PC-3 (cell line): ENCODE measurements around the gene PACRG. TPM values are rescaled to one million over a fixed set of nuclear protein-coding genes. Genes with fewer than 3 reads are reported as not detected.

ENCODE experiments used
- ATAC-seq: fragments of 200-7000 bp; cut with Tn5 transposase; 2 replicates; pipeline ENCODE4 v1.9.1; 2020; ENCODE audit warnings: mild to moderate bottlenecking, moderate library complexity
- BruUV-seq: library from RNA; stranded (reverse); fragments of 400-500 nt; replicated peaks from 2 replicates; lab custom pipeline; 2021; lab: Mats Ljungman, UMichigan
- CTCF ChIA-PET: fragments of 300-600 bp; sonication (Branson Sonifier 250); formaldehyde crosslinking; loops from one replicate; lab custom pipeline; 2022; ENCODE audit warnings: antibody characterized with exemption; lab: Charles Lee
- POLR2A ChIA-PET: fragments of 300-600 bp; sonication (Branson Sonifier 250); formaldehyde crosslinking; loops from one replicate; lab custom pipeline; 2022; ENCODE audit warnings: antibody characterized with exemption; ENCODE audit not compliant: unreplicated experiment; lab: Charles Lee
- DNase-seq: peaks from one replicate; pipeline ENCODE4 v3.0.0-alpha.2; 2015
- H2AFZ ChIP-seq: fragments of 300-600 bp; sonication (generic); 2 replicates; pipeline ENCODE4 v1.6.0; 2016; ENCODE audit warnings: antibody characterized with exemption, low read length
- H3F3A ChIP-seq: fragments of 300-600 bp; sonication (generic); one replicate; pipeline ENCODE4 v1.6.0; 2017; ENCODE audit warnings: antibody characterized with exemption, low read length, control low read depth, mild to moderate bottlenecking; ENCODE audit not compliant: unreplicated experiment
- H3K27ac ChIP-seq: fragments of 300-600 bp; sonication (generic); 2 replicates; pipeline ENCODE4 v1.5.1; 2016; ENCODE audit warnings: mild to moderate bottlenecking, low read length
- H3K27me3 ChIP-seq: fragments of 300-600 bp; sonication (generic); 2 replicates; pipeline ENCODE4 v1.6.1; 2016; ENCODE audit warnings: low read length, mixed read lengths
- H3K36me3 ChIP-seq: fragments of 300-600 bp; sonication (generic); 2 replicates; pipeline ENCODE4 v1.6.1; 2016; ENCODE audit warnings: low read depth, mixed run types, low read length, mixed read lengths
- H3K4me1 ChIP-seq: fragments of 300-600 bp; sonication (generic); 2 replicates; pipeline ENCODE4 v1.5.1; 2016; ENCODE audit warnings: low read length; ENCODE audit not compliant: insufficient read depth
- H3K4me2 ChIP-seq: fragments of 300-600 bp; sonication (generic); 2 replicates; pipeline ENCODE4 v1.6.0; 2016; ENCODE audit warnings: low read length
- H3K4me3 ChIP-seq: fragments of 300-600 bp; sonication (generic); 2 replicates; pipeline ENCODE4 v1.5.1; 2016; ENCODE audit warnings: mild to moderate bottlenecking, low read length, mixed read lengths
- H3K79me2 ChIP-seq: fragments of 300-600 bp; sonication (generic); 2 replicates; pipeline ENCODE4 v1.6.1; 2017; ENCODE audit warnings: low read length, mixed read lengths
- H3K9ac ChIP-seq: fragments of 300-600 bp; sonication (generic); 2 replicates; pipeline ENCODE4 v1.6.0; 2016; ENCODE audit warnings: mild to moderate bottlenecking, low read length
- H3K9me2 ChIP-seq: fragments of 300-600 bp; sonication (generic); replicated peaks from 2 replicates; pipeline ENCODE4 v1.6.1; 2016; ENCODE audit warnings: mixed run types, low read length, mixed read lengths
- H3K9me3 ChIP-seq: fragments of 300-600 bp; sonication (generic); 2 replicates; pipeline ENCODE4 v1.6.1; 2016; ENCODE audit warnings: low read length, mixed read lengths
- H4K20me1 ChIP-seq: fragments of 300-600 bp; sonication (generic); 2 replicates; pipeline ENCODE4 v1.6.1; 2016; ENCODE audit warnings: low read length, mixed read lengths
- CTCF ChIP-seq: fragments of 300-600 bp; sonication (generic); conservative IDR thresholded peaks from 2 replicates; pipeline ENCODE4 v1.5.1; 2017; ENCODE audit warnings: antibody characterized with exemption, low read depth, mild to moderate bottlenecking, low read length
- EZH2 ChIP-seq: fragments of 300-600 bp; sonication (generic); IDR thresholded peaks from one replicate; pipeline ENCODE4 v1.6.1; 2017; ENCODE audit warnings: antibody characterized with exemption, mild to moderate bottlenecking, low read length; ENCODE audit not compliant: unreplicated experiment
- EZH2phosphoT487 ChIP-seq: fragments of 300-600 bp; sonication (generic); IDR thresholded peaks from 2 replicates; pipeline ENCODE4 v1.6.1; 2018; ENCODE audit warnings: mild to moderate bottlenecking, antibody characterized with exemption, low read length, borderline replicate concordance
- intact Hi-C: fragments of 100-400 bp; cut with micrococcal nuclease; formaldehyde crosslinking; loops from 2 replicates; pipeline ENCODE4 v1.9.0; 2023
- total RNA-seq: library from RNA; depleted of rRNA; stranded (reverse); fragments of >200 nt; gene quantifications from 2 replicates; pipeline ENCODE4 v1.2.3, GENCODE V29; 2014

Gene PACRG
- total RNA-seq, 1 experiment from 2014 or later = not detected

GRCh38 chr6:163017801-163018200 lies 290.0 kb downstream of the PACRG start:
- ChIA-PET CTCF (no interaction called here), POLR2A (no interaction called here)
- no TSS peak for BruUV-seq
- Histone ChIP-seq H4K20me1 (no peaks in the 10 kb centered on the region), H3K4me1 (no peaks in the 10 kb centered on the region), H3K27me3 (no peaks in the 10 kb centered on the region), H3K79me2 (no peaks in the 10 kb centered on the region), H3K9ac (no peak overlapping the region), H3K4me2 (no peak overlapping the region), H3K9me2 (no peaks in the 10 kb centered on the region), H3F3A (no peaks in the 10 kb centered on the region), H3K36me3 (no peaks in the 10 kb centered on the region), H2AFZ (no peak overlapping the region), H3K27ac (no peak overlapping the region), H3K4me3 (no peak overlapping the region), H3K9me3 (no peaks in the 10 kb centered on the region)
- intact Hi-C loops = no loop called here
- TF ChIP-seq CTCF = no peak
- TF ChIP-seq EZH2phosphoT487 = no peak
- no peak for TF ChIP-seq EZH2
- DNase-seq (no peak), ATAC-seq (no peak)

- no TSS peak for BruUV-seq
- Histone ChIP-seq H3K9me3 (no peaks in the 10 kb centered on the region), H3K9ac (no peak overlapping the region), H3K9me2 (no peaks in the 10 kb centered on the region), H4K20me1 (no peaks in the 10 kb centered on the region), H3K4me2 (no peak overlapping the region), H2AFZ (no peak overlapping the region), H3K27me3 (no peaks in the 10 kb centered on the region), H3K4me1 (no peaks in the 10 kb centered on the region), H3K27ac (no peak overlapping the region), H3F3A (no peaks in the 10 kb centered on the region), H3K4me3 (no peak overlapping the region), H3K36me3 (no peaks in the 10 kb centered on the region), H3K79me2 (no peaks in the 10 kb centered on the region)
- ChIA-PET CTCF (no interaction called here), POLR2A (no interaction called here)
- ATAC-seq (no peak), DNase-seq (no peak)
- intact Hi-C loops = no loop called here
- TF ChIP-seq EZH2 (no peak), EZH2phosphoT487 (no peak), CTCF (no peak)
These were observed 292.2 kb downstream of the PACRG start for GRCh38 chr6:163019926-163020325.

GRCh38 chr6:163021054-163021453 lies 293.3 kb downstream of the PACRG start:
- no peak overlapping the region for H3K4me2 ChIP-seq
- no peak for DNase-seq
- H3K9ac ChIP-seq = no peak overlapping the region
- H3K4me1 ChIP-seq = no peaks in the 10 kb centered on the region
- no peaks in the 10 kb centered on the region for H3K9me2 ChIP-seq
- H3K9me3 ChIP-seq = no peaks in the 10 kb centered on the region
- H2AFZ ChIP-seq = no peak overlapping the region
- H3K27ac ChIP-seq = no peak overlapping the region
- no peaks in the 10 kb centered on the region for H4K20me1 ChIP-seq
- no peaks in the 10 kb centered on the region for H3K79me2 ChIP-seq
- intact Hi-C loops = no loop called here
- ChIA-PET POLR2A (no interaction called here), CTCF (no interaction called here)
- no TSS peak for BruUV-seq
- TF ChIP-seq EZH2 (no peak), EZH2phosphoT487 (no peak), CTCF (no peak)
- H3K4me3 ChIP-seq = no peak overlapping the region
- H3K36me3 ChIP-seq = no peaks in the 10 kb centered on the region
- no peak for ATAC-seq
- H3K27me3 ChIP-seq = no peaks in the 10 kb centered on the region
- H3F3A ChIP-seq = no peaks in the 10 kb centered on the region
